SK-N-SH (cell line): ENCODE measurements around the gene UTF1.

Experiments used
- EP300 ChIP-seq, 2 experiments: IDR thresholded peaks; 2 replicates each; pipeline versions ENCODE4 v1.4.0 to v1.6.1; 2012; ENCODE audit warnings: borderline replicate concordance in 1 of 2, low read depth in 1 of 2, low read length in 1 of 2
- FOXJ3 ChIP-seq: sonication (generic); formaldehyde crosslinking; IDR thresholded peaks from 2 replicates; pipeline ENCODE4 v1.5.1; 2020; ENCODE audit warnings: mild to moderate bottlenecking, missing genetic modification reagents
- GABPA ChIP-seq: IDR thresholded peaks from 2 replicates; pipeline ENCODE4 v1.4.0; 2012; ENCODE audit warnings: low read depth, mild to moderate bottlenecking
- NRF1 ChIP-seq: IDR thresholded peaks from 2 replicates; pipeline ENCODE4 v1.6.1; 2012; ENCODE audit warnings: low read depth, mild to moderate bottlenecking, low read length
- POLR2AphosphoS5 ChIP-seq: IDR thresholded peaks from 2 replicates; pipeline ENCODE4 v1.6.1; 2012; ENCODE audit warnings: low read depth, low read length
- TAF1 ChIP-seq: IDR thresholded peaks from 2 replicates; pipeline ENCODE4 v1.6.1; 2012; ENCODE audit warnings: low read depth, mild to moderate bottlenecking, low read length, moderate library complexity, borderline replicate concordance
- TF ChIP-seq, protein P1 (sequence below): IDR thresholded peaks from 2 replicates; pipeline ENCODE4 v1.4.0; 2012; ENCODE audit warnings: low read depth, borderline replicate concordance
- TF ChIP-seq, protein P2 (sequence below): fragments of 200-600 bp; sonication (generic); IDR thresholded peaks from 2 replicates; pipeline ENCODE4 v1.6.1; 2017; ENCODE audit warnings: antibody characterized with exemption, mild to moderate bottlenecking, moderate library complexity

DNA sequence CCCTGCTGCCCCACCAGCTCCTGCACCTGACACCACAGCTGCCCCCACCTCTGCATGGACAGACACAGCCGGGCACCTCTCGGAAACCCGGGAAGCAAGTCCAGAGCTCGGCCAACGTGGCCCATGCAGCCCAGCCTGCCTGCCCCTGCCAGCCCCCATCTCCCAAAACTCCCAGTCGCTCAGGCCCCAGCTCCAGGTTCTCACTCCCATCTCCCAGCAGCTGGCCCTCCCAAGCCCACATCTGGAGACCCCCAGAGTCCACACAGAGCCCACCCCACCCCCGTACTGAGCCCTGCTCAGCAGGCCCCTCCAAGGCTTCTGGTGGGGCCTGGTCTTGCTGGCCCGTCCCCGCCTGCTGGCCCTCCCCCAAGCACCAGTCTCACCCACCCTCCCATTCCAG is 32.2 kb upstream of the UTF1 start:
- TF ChIP-seq TAF1, result no peak
- no peak for TF ChIP-seq GABPA
- TF ChIP-seq, protein P1, sequence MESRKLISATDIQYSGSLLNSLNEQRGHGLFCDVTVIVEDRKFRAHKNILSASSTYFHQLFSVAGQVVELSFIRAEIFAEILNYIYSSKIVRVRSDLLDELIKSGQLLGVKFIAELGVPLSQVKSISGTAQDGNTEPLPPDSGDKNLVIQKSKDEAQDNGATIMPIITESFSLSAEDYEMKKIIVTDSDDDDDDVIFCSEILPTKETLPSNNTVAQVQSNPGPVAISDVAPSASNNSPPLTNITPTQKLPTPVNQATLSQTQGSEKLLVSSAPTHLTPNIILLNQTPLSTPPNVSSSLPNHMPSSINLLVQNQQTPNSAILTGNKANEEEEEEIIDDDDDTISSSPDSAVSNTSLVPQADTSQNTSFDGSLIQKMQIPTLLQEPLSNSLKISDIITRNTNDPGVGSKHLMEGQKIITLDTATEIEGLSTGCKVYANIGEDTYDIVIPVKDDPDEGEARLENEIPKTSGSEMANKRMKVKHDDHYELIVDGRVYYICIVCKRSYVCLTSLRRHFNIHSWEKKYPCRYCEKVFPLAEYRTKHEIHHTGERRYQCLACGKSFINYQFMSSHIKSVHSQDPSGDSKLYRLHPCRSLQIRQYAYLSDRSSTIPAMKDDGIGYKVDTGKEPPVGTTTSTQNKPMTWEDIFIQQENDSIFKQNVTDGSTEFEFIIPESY, result no peak
- no peak for TF ChIP-seq POLR2AphosphoS5
- TF ChIP-seq, protein P2, sequence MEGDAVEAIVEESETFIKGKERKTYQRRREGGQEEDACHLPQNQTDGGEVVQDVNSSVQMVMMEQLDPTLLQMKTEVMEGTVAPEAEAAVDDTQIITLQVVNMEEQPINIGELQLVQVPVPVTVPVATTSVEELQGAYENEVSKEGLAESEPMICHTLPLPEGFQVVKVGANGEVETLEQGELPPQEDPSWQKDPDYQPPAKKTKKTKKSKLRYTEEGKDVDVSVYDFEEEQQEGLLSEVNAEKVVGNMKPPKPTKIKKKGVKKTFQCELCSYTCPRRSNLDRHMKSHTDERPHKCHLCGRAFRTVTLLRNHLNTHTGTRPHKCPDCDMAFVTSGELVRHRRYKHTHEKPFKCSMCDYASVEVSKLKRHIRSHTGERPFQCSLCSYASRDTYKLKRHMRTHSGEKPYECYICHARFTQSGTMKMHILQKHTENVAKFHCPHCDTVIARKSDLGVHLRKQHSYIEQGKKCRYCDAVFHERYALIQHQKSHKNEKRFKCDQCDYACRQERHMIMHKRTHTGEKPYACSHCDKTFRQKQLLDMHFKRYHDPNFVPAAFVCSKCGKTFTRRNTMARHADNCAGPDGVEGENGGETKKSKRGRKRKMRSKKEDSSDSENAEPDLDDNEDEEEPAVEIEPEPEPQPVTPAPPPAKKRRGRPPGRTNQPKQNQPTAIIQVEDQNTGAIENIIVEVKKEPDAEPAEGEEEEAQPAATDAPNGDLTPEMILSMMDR, result no peak
- TF ChIP-seq NRF1, result no peak
- TF ChIP-seq EP300 (IDR thresholded peaks at IDR 0.05; ENCODE audit: borderline replicate concordance in 1 of 2, low read depth in 1 of 2, low read length in 1 of 2), result no peak
- TF ChIP-seq FOXJ3 (CRISPR knock-in tag), result no peak
